K562 (cell line): ENCODE data around the gene AGPAT3. TPM values are rescaled to one million over a fixed set of nuclear protein-coding genes. Genes with fewer than 3 reads are reported as not detected.

Experiments
- ATAC-seq: fragments of 200-7000 bp; cut with Tn5 transposase; 3 replicates; pipeline ENCODE4 v1.9.1; 2020; ENCODE audit warnings: moderate library complexity
- BruUV-seq: library from RNA; stranded (reverse); fragments of 400-500 nt; replicated peaks from 2 replicates; lab custom pipeline; 2021; lab: Mats Ljungman, UMichigan
- CTCF ChIA-PET: fragments of 300-600 bp; formaldehyde crosslinking; extraction: SDS; loops from one replicate; lab custom pipeline; 2021; ENCODE audit warnings: low intra/inter-chr PET ratio; lab: Yijun Ruan, JAX
- POLR2A ChIA-PET: fragments of 300-600, 350-650 bp; sonication (Branson Sonifier 250); formaldehyde crosslinking; extraction: SDS; loops from one replicate; lab custom pipeline; 2021; ENCODE audit warnings: antibody characterized with exemption, inconsistent platforms; lab: Yijun Ruan, JAX
- DNase-seq, 4 experiments: peaks; one replicate each; pipeline versions ENCODE4 v3.0.0 to v3.0.0-alpha.2; 2011 to 2018; ENCODE audit warnings: low spot score in 3 of 4, mixed read lengths in 3 of 4; ENCODE audit errors: extremely low read depth in 1 of 4
- FAIRE-seq: peaks from 2 replicates; lab custom pipeline; 2011; peaks lifted over from hg19 to GRCh38; lab: Jason Lieb, UNC
- H2AFZ ChIP-seq: 2 replicates; pipeline ENCODE4 v1.6.0; 2011; ENCODE audit warnings: low read depth, low read length, control low read depth, inconsistent platforms
- H3K27ac ChIP-seq: fragments of 200-600 bp; 3 replicates; pipeline ENCODE4 v1.8.0; 2011; ENCODE audit warnings: low read depth, mild to moderate bottlenecking, control low read depth, inconsistent platforms, low read length, moderate library complexity, mixed read lengths; ENCODE audit errors: extremely low read depth
- H3K27me3 ChIP-seq, 2 experiments: fragments of 300-600 bp in 1 of 2; 2 replicates in 1 of 2; 3 replicates in 1 of 2; pipeline versions ENCODE4 v1.6.0 to v1.8.0; 2011; ENCODE audit warnings: inconsistent platforms in 2 of 2, low read length in 2 of 2, mild to moderate bottlenecking in 1 of 2, mixed read lengths in 1 of 2, moderate library complexity in 1 of 2; ENCODE audit not compliant: control insufficient read depth in 2 of 2, insufficient read depth in 2 of 2
- H3K36me3 ChIP-seq: fragments of 300-600 bp; 3 replicates; pipeline ENCODE4 v1.8.0; 2011; ENCODE audit warnings: mild to moderate bottlenecking, low read length, inconsistent platforms; ENCODE audit not compliant: control insufficient read depth, insufficient read depth
- H3K4me1 ChIP-seq, 2 experiments: fragments of 200-600 bp in 1 of 2; replicated peaks in 1 of 2; 2 replicates in 1 of 2; 3 replicates in 1 of 2; pipeline versions ENCODE4 v1.5.1 to v1.8.0; 2011; ENCODE audit warnings: inconsistent platforms in 2 of 2, low read length in 2 of 2, mild to moderate bottlenecking in 1 of 2, mixed read lengths in 1 of 2, moderate library complexity in 1 of 2; ENCODE audit not compliant: control insufficient read depth in 2 of 2, insufficient read depth in 2 of 2
- H3K4me2 ChIP-seq: 2 replicates; pipeline ENCODE4 v1.6.1; 2011; ENCODE audit warnings: low read length, control low read depth, inconsistent platforms, mixed read lengths; ENCODE audit not compliant: insufficient read depth
- H3K4me3 ChIP-seq: fragments of 200-600 bp; sonication (generic), shearing (Covaris generic); 2 replicates; pipeline ENCODE4 v1.5.1; 2016; ENCODE audit warnings: control low read depth, inconsistent platforms
- H3K79me2 ChIP-seq: fragments of 200-600 bp; 3 replicates; pipeline ENCODE4 v1.8.0; 2011; ENCODE audit warnings: low read length, inconsistent platforms; ENCODE audit not compliant: control insufficient read depth, insufficient read depth
- H3K9ac ChIP-seq, 2 experiments: 2 replicates each; pipeline versions ENCODE4 v1.6.0 to v1.6.1; 2011; ENCODE audit warnings: low read depth in 2 of 2, low read length in 2 of 2, control low read depth in 1 of 2, inconsistent platforms in 1 of 2, mild to moderate bottlenecking in 1 of 2, mixed read lengths in 1 of 2; ENCODE audit not compliant: insufficient read depth in 1 of 2
- H3K9me1 ChIP-seq: one replicate; pipeline ENCODE4 v1.6.0; 2011; ENCODE audit warnings: inconsistent platforms, mild to moderate bottlenecking, low read length, moderate library complexity; ENCODE audit not compliant: control insufficient read depth, insufficient read depth
- H3K9me3 ChIP-seq: replicated peaks from 2 replicates; pipeline ENCODE4 v1.5.1; 2011; ENCODE audit warnings: low read depth, low read length, inconsistent platforms; ENCODE audit not compliant: control insufficient read depth, insufficient read depth
- H4K20me1 ChIP-seq: replicated peaks from 2 replicates; pipeline ENCODE4 v1.6.1; 2011; ENCODE audit warnings: low read length, inconsistent platforms, mixed read lengths; ENCODE audit not compliant: control insufficient read depth, insufficient read depth
- CBX8 ChIP-seq: fragments of 200-600 bp; sonication (generic); IDR thresholded peaks from 2 replicates; pipeline ENCODE4 v1.6.1; 2012; ENCODE audit warnings: borderline replicate concordance, mixed run types, low read depth, mild to moderate bottlenecking, moderate library complexity, mixed read lengths, low read length, control low read depth, inconsistent platforms; ENCODE audit not compliant: poor library complexity, severe bottlenecking; ENCODE audit errors: extremely low read depth
- RBM22 ChIP-seq: fragments of 200-400 bp; formaldehyde crosslinking; IDR thresholded peaks from 2 replicates; pipeline ENCODE4 v1.6.1; 2018; ENCODE audit warnings: low read length, low read depth; ENCODE audit not compliant: poor library complexity, severe bottlenecking
- STAG1 ChIP-seq: sonication (generic); formaldehyde crosslinking; IDR thresholded peaks from 2 replicates; pipeline ENCODE4 v1.5.0; 2020; ENCODE audit warnings: missing genetic modification reagents, borderline replicate concordance
- SUPT5H ChIP-seq: fragments of 450-650 bp; IDR thresholded peaks from 2 replicates; pipeline ENCODE4 v1.6.1; 2016
- WGBS: fragments of 100-300 bp; shearing (Covaris generic); methylation state at CpG from one replicate; pipeline ENCODE4 v1.1.6; 2016; ENCODE audit warnings: low coverage, mixed read lengths; ENCODE audit not compliant: insufficient coverage; ENCODE audit errors: missing lambda C conversion rate; 5-methylcytosine and 5-hydroxymethylcytosine counted together
- in situ Hi-C: fragments of 300-500 bp; cut with MboI; formaldehyde crosslinking; loops from 4 replicates; pipeline ENCODE4 v1.15.0; 2018; ENCODE audit warnings: inconsistent platforms, mixed read lengths
- intact Hi-C: fragments of 100-400 bp; cut with micrococcal nuclease; formaldehyde crosslinking; loops from 2 replicates; pipeline ENCODE4 v1.14.2; 2022
- polyA plus RNA-seq, 8 experiments: library from polyadenylated mRNA; depleted of rRNA in 4 of 8; stranded (reverse) in 5 of 8; unstranded in 3 of 8; fragments of >200 nt; fragmentation: Nextera tagmentation in 2 of 8; fragmentation: Illumina TruSeq in 1 of 8; extraction: Ambion mirVana in 2 of 8; extraction: Trizol in 1 of 8; gene quantifications; 2 replicates each; pipeline versions ENCODE4 v1.2.1 to v1.2.3, GENCODE V29; 2011 to 2014; ENCODE audit warnings: inconsistent platforms in 1 of 8, missing spikeins in 1 of 8
- total RNA-seq, 7 experiments: library from RNA; depleted of rRNA in 6 of 7; stranded (reverse); fragments of >200 nt in 6 of 7; fragmentation: Illumina TruSeq in 2 of 7; extraction: Trizol in 2 of 7; gene quantifications; 2 replicates each; pipeline versions ENCODE4 v1.2.1 to v1.2.3, GENCODE V29; 2011 to 2021; ENCODE audit warnings: low replicate concordance in 1 of 7

The AGPAT3 gene
- total and polyA plus RNA-seq, 9 of the 15 experiments (the other 6 are each of a cell fraction or from before 2014, with no cell fraction given) = 1.5 to 88.4 (median 35.7) TPM

DNA sequence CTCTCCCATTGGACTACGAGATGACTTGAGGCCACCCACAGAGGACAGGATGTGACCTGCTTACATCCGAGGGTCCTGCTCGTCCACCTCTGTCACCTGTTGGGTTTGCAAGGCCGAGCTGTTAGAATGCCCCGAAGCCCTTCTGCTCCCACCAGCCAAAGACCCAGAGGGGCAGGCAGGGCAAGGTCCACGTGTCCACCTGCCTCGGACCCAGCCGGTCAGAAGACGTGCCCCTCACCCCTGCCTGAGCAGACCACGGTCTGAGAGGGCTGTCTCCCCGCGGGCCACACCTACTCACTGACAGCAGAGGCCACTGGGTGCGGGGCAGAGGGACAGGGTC, 116.8 kb downstream of the AGPAT3 start:
- ATAC-seq (no peak), FAIRE-seq (no peak), DNase-seq (no peak)
- Histone ChIP-seq H3K4me2 (no peak overlapping the region), H2AFZ (no peak overlapping the region), H3K79me2 (no peaks in the 10 kb centered on the region), H3K27ac (no peak overlapping the region), H3K27me3 (no peaks in the 10 kb centered on the region), H3K9ac (peak overlapping the region in 1 of 2 experiments; percentile 38; a peak in 2 of 4 replicates), H3K4me1 (peaks cover 0 to 45% of the 10 kb centered on the region in 2 experiments; a peak in 3 of 5 replicates), H3K36me3 (peaks cover 51% of the 10 kb centered on the region; the same call in 2 of the 3 replicates), H3K9me1 (no peaks in the 10 kb centered on the region), H3K4me3 (no peak overlapping the region), H4K20me1 (no peaks in the 10 kb centered on the region; the same call in 1 of the 2 replicates), H3K9me3 (no peaks in the 10 kb centered on the region)
- ChIA-PET CTCF (no interaction called here), POLR2A (interaction anchor here (0.7 to 1.5 kb wide), 4 partner anchors 9 to 35 kb away, joined by 3 to 6 read pairs (median 4); no protein-coding TSS in a partner anchor)
- in situ Hi-C loops (no loop called here), intact Hi-C loops (no loop called here)
- TF ChIP-seq SUPT5H (0 out of 2 replicates have a peak, but pooled peaks have one; percentile 18), CBX8 (no peak)
- BruUV-seq = no TSS peak
- WGBS = 87% methylated on average over 8 of the region's 13 CpGs

DNA sequence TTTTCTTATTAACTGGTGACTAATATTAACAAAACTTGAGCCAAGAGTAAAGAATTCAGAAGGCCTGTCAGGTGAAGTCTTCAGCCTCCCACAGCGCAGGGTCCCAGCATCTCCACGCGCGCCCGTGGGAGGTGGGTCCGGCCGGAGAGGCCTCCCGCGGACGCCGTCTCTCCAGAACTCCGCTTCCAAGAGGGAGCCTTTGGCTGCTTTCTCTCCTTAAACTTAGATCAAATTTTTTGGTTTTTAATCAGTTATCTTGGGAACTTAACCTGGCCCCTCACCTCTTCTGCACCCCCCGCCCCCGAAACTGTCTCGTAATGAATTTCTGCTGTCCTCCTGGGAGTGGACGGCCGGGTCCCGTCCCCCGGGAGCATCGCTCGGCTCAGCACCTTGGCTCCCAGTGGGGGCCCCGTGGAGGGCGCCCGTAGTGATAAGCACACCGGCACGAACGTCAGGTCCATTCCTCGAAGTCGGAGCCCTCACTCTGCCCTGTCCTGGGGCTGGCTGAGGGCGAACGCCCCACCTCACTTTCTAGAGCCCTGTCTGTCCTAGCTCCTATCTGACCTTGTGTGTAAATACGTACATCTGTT, 117.6 kb downstream of the AGPAT3 start:
- WGBS = 88% methylated on average over 32 of the region's 32 CpGs
- CTCF ChIA-PET = no interaction called here
- FAIRE-seq = no peak
- no peak for ATAC-seq
- TF ChIP-seq RBM22 (peak; percentile 55), STAG1 (CRISPR knock-in tag) (no peak)
- intact Hi-C loops (no loop called here), in situ Hi-C loops (no loop called here)
- POLR2A ChIA-PET = interaction anchor here (0.5 to 1.1 kb wide), 3 partner anchors 9 to 39 kb away, joined by 3 to 5 read pairs (median 3); no protein-coding TSS in a partner anchor
- H4K20me1 ChIP-seq = no peaks in the 10 kb centered on the region; the same call in 1 of the 2 replicates
- no peaks in the 10 kb centered on the region for H3K27me3 ChIP-seq
- H3K4me3 ChIP-seq = no peak overlapping the region
- no peaks in the 10 kb centered on the region for H3K9me1 ChIP-seq
- DNase-seq = no peak
- no peak overlapping the region for H2AFZ ChIP-seq
- H3K79me2 ChIP-seq = no peaks in the 10 kb centered on the region
- H3K4me1 ChIP-seq = peaks cover 0 to 45% of the 10 kb centered on the region in 2 experiments; a peak in 3 of 5 replicates
- no peak overlapping the region for H3K9ac ChIP-seq
- no peak overlapping the region for H3K27ac ChIP-seq
- H3K9me3 ChIP-seq = no peaks in the 10 kb centered on the region
- BruUV-seq = no TSS peak
- peaks cover 45% of the 10 kb centered on the region; the same call in 2 of the 3 replicates for H3K36me3 ChIP-seq
- no peak overlapping the region for H3K4me2 ChIP-seq
